GM12878 (cell line): Measurements from ENCODE around the gene PTPRM.

Source experiments
- BCLAF1 ChIP-seq: fragments of 450-650 bp; IDR thresholded peaks from 2 replicates; pipeline ENCODE4 v1.6.1; 2017; ENCODE audit warnings: antibody characterized with exemption, mild to moderate bottlenecking, moderate library complexity
- EP300 ChIP-seq, 2 experiments: fragments of 150-350 bp in 1 of 2; IDR thresholded peaks; 2 replicates each; pipeline ENCODE4 v1.6.1; 2011 to 2012; ENCODE audit warnings: low read depth in 2 of 2, low read length in 2 of 2, borderline replicate concordance in 1 of 2, improper control_type of control experiment in 1 of 2, inconsistent platforms in 1 of 2; ENCODE audit not compliant: control insufficient read depth in 1 of 2
- GATAD2B ChIP-seq: fragments of 450-650 bp; conservative IDR thresholded peaks from 2 replicates; pipeline ENCODE4 v1.6.1; 2017; ENCODE audit warnings: low read depth, mild to moderate bottlenecking, moderate library complexity
- HCFC1 ChIP-seq: fragments of 150-350 bp; IDR thresholded peaks from 2 replicates; pipeline ENCODE4 v1.6.1; 2014; ENCODE audit warnings: low read length
- POLR2A ChIP-seq: IDR thresholded peaks from 2 replicates; pipeline ENCODE4 v1.6.1; 2011; ENCODE audit warnings: low read depth, mild to moderate bottlenecking, low read length
- TAF1 ChIP-seq: IDR thresholded peaks from 2 replicates; pipeline ENCODE4 v1.6.1; 2011; ENCODE audit warnings: mild to moderate bottlenecking, low read depth, low read length, borderline replicate concordance
- TF ChIP-seq, protein P1 (sequence below), 3 experiments: IDR thresholded peaks in 2 of 3; conservative IDR thresholded peaks in 1 of 3; 2 replicates each; pipeline ENCODE4 v1.5.1; 2011; ENCODE audit warnings: low read depth in 3 of 3, low read length in 3 of 3, mild to moderate bottlenecking in 3 of 3, control low read depth in 2 of 3, moderate library complexity in 2 of 3, inconsistent platforms in 1 of 3, mixed read lengths in 1 of 3; ENCODE audit not compliant: control insufficient read depth in 2 of 3, insufficient read depth in 1 of 3; ENCODE audit errors: extremely low read depth in 1 of 3

GRCh38 chr18:8406868-8407250 lies 839.7 kb downstream of the PTPRM start:
- TF ChIP-seq, protein P1, sequence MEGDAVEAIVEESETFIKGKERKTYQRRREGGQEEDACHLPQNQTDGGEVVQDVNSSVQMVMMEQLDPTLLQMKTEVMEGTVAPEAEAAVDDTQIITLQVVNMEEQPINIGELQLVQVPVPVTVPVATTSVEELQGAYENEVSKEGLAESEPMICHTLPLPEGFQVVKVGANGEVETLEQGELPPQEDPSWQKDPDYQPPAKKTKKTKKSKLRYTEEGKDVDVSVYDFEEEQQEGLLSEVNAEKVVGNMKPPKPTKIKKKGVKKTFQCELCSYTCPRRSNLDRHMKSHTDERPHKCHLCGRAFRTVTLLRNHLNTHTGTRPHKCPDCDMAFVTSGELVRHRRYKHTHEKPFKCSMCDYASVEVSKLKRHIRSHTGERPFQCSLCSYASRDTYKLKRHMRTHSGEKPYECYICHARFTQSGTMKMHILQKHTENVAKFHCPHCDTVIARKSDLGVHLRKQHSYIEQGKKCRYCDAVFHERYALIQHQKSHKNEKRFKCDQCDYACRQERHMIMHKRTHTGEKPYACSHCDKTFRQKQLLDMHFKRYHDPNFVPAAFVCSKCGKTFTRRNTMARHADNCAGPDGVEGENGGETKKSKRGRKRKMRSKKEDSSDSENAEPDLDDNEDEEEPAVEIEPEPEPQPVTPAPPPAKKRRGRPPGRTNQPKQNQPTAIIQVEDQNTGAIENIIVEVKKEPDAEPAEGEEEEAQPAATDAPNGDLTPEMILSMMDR (IDR thresholded peaks at IDR 0.05 in 2 of 3, conservative IDR thresholded peaks at IDR 0.05 in 1 of 3; ENCODE audit: control insufficient read depth in 2 of 3, extremely low read depth in 1 of 3, insufficient read depth in 1 of 3, low read depth in 3 of 3, low read length in 3 of 3), result no peak
- TF ChIP-seq HCFC1 (no peak), TAF1 (no peak), BCLAF1 (no peak), POLR2A (no peak), GATAD2B (no peak), EP300 (IDR thresholded peaks at IDR 0.05; ENCODE audit: borderline replicate concordance in 1 of 2, control insufficient read depth in 1 of 2, low read depth in 2 of 2, low read length in 2 of 2) (no peak)
